Putamen (tissue), 1 donor: ENCODE data around the gene ROBO1.

Source experiments
- DNase-seq: peaks from one replicate; pipeline ENCODE4 v3.0.0-alpha.2; 2016; ENCODE audit warnings: low spot score

ROBO1 gene

GRCh38 chr3:79461129-79461792 is 306.5 kb downstream of the ROBO1 start:
- no peak for DNase-seq

DNA sequence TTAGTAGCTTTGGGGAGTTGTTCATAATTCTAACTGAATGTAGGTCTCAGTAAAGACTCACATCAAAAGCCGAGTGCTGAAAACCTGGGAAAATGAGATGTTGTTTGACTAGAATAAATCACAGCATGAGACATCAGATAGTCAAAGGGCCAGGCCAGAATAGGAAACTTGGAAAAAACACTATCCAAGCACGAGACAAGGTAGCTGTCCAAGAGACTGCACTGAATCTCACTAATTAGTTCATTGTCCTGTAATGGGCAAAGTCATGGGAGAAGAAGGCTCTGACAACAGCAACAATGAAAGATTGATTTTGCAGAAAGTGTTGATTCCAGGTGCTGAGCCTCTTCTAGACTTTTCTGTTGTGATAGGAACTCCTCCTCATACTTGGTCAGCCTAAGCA is 314.2 kb downstream of the ROBO1 start:
- DNase-seq = no peak

DNA sequence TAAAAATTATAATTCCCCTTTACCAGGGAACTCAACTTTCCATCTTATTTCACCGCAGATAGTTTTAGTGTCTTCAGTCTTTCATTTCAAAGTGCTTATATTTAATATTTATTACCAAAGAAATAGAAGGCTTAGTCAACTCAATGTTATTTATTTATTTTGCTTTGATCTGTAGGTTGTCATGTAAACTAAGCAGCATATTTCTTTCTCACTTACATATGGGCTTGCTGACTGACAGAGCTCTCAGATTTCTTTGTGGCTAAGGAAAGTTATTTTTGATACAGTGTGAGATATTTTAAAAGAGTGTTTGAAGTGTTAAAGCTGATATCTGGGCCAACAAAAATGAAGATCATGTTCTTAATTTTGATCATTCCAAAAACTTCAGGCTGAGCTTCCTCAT is 331.4 kb downstream of the ROBO1 start:
- no peak for DNase-seq

DNA sequence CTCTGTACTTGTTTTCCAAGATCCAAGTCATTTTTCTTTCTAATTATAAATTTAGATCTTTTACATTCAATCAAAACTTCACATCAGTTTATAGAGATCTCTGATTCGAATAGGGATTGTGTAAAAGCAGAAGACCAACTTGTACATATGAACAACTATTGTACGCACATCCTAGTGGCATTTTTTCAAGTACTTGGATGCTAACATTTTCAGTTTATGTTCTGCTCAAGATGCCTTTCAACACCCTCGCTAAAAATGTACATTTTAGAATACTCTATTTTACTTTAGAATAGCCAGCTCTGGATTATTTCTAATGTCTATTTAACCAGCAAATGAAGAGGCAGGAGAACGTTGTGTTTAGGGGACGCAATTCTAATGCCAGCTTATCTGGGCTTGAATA is 340.7 kb downstream of the ROBO1 start:
- DNase-seq = no peak

GRCh38 chr3:79424811-79425210 is 343.0 kb downstream of the ROBO1 start:
- DNase-seq = no peak

DNA sequence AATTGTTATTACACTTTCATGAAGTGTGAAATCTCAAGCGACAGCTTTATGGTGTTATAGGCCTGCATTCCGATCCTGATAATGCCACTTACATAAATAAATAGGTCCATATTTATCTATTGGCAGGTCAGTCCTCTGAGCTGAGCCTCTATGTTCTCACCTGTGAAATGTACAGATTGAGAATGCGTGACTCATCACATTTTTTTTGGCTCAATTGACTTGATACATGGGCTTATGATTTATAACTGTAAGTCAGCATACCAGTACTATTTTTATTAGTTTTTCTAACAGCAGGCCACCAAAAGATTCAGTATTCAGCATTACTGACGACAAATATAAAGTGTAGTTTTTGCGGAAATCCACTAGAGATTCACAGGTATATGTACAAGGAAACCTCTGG is 344.4 kb downstream of the ROBO1 start:
- no peak for DNase-seq

- no peak for DNase-seq
Measured at GRCh38 chr3:79421273-79421672, 346.5 kb downstream of the ROBO1 start.

- peak; percentile 20 for DNase-seq
Measured at GRCh38 chr3:79418855-79419621, 348.8 kb downstream of the ROBO1 start.

- DNase-seq = no peak
Measured at GRCh38 chr3:79415356-79415755, 352.4 kb downstream of the ROBO1 start.

- DNase-seq = no peak
Measured at GRCh38 chr3:79414806-79415205, 353.0 kb downstream of the ROBO1 start.

- no peak for DNase-seq
Measured at GRCh38 chr3:79414035-79414434, 353.8 kb downstream of the ROBO1 start.

DNA sequence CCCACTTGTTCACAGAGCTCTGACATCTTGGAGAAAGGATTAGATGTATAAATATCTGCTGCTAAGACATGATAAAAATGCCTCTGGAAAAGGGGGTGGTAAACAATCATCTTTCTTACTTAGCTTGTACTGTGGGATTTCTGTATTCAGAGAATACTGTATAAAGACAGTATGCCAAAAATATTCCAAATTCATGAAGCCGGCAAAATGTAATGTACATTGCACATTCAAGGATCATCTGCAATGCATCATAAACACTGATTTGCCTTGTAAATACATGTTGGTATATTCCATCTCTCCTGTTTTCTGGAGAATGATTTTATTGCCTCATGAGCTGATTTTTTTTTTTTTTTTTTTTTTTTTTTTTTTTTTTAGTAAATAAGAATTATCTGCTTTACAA is 355.3 kb downstream of the ROBO1 start:
- no peak for DNase-seq

DNA sequence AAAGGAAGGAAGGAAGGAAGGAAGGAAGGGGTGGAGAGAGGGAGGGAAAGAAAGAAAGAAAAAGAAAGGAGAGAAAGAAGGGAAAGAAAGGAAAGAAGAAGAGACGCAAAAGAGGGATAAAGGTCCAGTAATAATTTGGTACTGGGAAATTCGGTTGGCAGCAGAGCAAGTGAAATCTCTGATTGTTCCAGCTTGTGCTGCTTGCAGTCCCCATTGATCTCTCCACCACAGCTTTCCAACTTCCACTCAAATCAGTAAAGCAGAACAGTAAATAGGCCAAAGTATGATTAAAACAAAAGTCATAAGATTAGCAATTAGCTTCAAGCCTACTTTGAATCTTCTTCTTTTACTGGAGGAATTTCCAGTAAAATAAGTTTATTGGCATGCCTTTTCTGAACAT is 357.2 kb downstream of the ROBO1 start:
- DNase-seq = no peak

GRCh38 chr3:79410136-79410535 is 357.7 kb downstream of the ROBO1 start:
- DNase-seq = no peak

- DNase-seq = no peak
Measured at GRCh38 chr3:79406175-79406574, 361.6 kb downstream of the ROBO1 start.

DNA sequence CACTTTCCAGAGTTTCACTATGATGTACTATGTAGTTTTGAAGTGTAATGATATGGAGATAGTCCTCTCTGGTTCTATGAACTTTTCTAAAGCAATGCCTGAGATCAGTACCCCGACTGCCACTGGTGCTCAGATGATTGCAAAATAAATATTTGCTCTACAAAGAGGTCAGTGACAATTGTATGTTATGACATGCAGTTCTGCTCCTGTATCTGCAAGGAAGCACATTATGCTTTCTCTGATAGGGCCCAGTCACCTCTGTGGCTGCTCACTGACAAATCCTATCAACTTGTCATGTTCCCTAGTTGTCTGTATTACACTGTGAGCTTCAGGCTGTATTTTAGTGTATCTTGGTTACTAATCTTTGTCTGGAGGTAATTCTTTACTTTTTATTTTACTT is 362.6 kb downstream of the ROBO1 start:
- no peak for DNase-seq

- no peak for DNase-seq
Measured at GRCh38 chr3:79396595-79396994, 371.2 kb downstream of the ROBO1 start.

GRCh38 chr3:79392479-79392878 is 375.3 kb downstream of the ROBO1 start:
- no peak for DNase-seq

GRCh38 chr3:79390352-79390751 is 377.4 kb downstream of the ROBO1 start:
- no peak for DNase-seq

DNA sequence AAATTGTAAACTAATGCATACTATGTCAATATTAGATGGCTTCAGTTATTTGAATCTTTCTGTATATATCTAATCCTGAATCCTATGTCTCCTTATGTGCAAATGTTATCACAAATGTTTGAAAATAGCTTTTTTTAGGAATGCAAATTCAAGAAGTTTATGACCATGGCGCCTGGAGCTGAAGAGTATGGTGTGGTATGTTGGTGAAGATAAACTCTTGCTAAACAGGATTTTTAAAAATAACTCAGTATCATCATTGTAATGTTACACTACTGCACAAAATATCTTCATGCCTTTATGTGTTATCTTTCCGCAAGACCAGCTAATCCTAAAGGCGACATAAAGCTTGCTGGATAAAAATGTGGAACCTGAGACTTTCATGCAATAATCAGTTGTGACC is 382.6 kb downstream of the ROBO1 start:
- no peak for DNase-seq

GRCh38 chr3:79383402-79384012 is 384.3 kb downstream of the ROBO1 start:
- no peak for DNase-seq

GRCh38 chr3:79380581-79380980 is 387.2 kb downstream of the ROBO1 start:
- DNase-seq = no peak

GRCh38 chr3:79378064-79378463 is 389.7 kb downstream of the ROBO1 start:
- DNase-seq = no peak
